SK-N-SH treated with all-trans-retinoic acid at 6 μM for 48 hours (cell line): ENCODE data around the gene KLF13.

ENCODE experiments used
- ATAC-seq: fragments of 200-7000 bp; cut with Tn5 transposase; 3 replicates; pipeline ENCODE4 v1.9.1; 2020; ENCODE audit warnings: mild to moderate bottlenecking, moderate library complexity
- ARNTL ChIP-seq: fragments of 450-650 bp; formaldehyde crosslinking; IDR thresholded peaks from 2 replicates; pipeline ENCODE4 v1.5.0; 2020; ENCODE audit warnings: low read depth, mild to moderate bottlenecking, moderate library complexity, borderline replicate concordance
- CREB5 ChIP-seq: fragments of 250-450 bp; sonication (Bioruptor Pico); IDR thresholded peaks from 2 replicates; pipeline ENCODE4 v1.5.1; 2020; ENCODE audit warnings: low read depth, mild to moderate bottlenecking, moderate library complexity
- CSDC2 ChIP-seq: fragments of 250-450 bp; sonication (Bioruptor Pico); IDR thresholded peaks from 2 replicates; pipeline ENCODE4 v1.5.0; 2020; ENCODE audit warnings: mild to moderate bottlenecking, moderate library complexity
- CSRNP3 ChIP-seq: fragments of 250-450 bp; sonication (Bioruptor Pico); IDR thresholded peaks from 2 replicates; pipeline ENCODE4 v1.5.1; 2021; ENCODE audit warnings: mild to moderate bottlenecking, moderate library complexity
- GLIS3 ChIP-seq: fragments of 250-450 bp; sonication (Bioruptor Pico); IDR thresholded peaks from 2 replicates; pipeline ENCODE4 v1.5.0; 2020; ENCODE audit warnings: mild to moderate bottlenecking, moderate library complexity
- ISL1 ChIP-seq: fragments of 250-450 bp; sonication (Bioruptor Pico); IDR thresholded peaks from 2 replicates; pipeline ENCODE4 v2.1.2; 2022; ENCODE audit warnings: mild to moderate bottlenecking, moderate library complexity
- OSR1 ChIP-seq: fragments of 250-450 bp; sonication (Bioruptor Pico); IDR thresholded peaks from 2 replicates; pipeline ENCODE4 v1.8.0; 2022; ENCODE audit warnings: moderate library complexity, mild to moderate bottlenecking, inconsistent platforms
- PATZ1 ChIP-seq: fragments of 250-450 bp; sonication (Bioruptor Pico); IDR thresholded peaks from 2 replicates; pipeline ENCODE4 v1.8.0; 2020; ENCODE audit warnings: mild to moderate bottlenecking, moderate library complexity, borderline replicate concordance
- POU6F1 ChIP-seq: fragments of 250-450 bp; sonication (Bioruptor Pico); IDR thresholded peaks from 2 replicates; pipeline ENCODE4 v1.8.0; 2021; ENCODE audit warnings: low read depth, mild to moderate bottlenecking, moderate library complexity, borderline replicate concordance
- PPARA ChIP-seq: fragments of 250-450 bp; sonication (Bioruptor Pico); IDR thresholded peaks from 2 replicates; pipeline ENCODE4 v1.5.0; 2020; ENCODE audit warnings: mild to moderate bottlenecking, borderline replicate concordance
- RARB ChIP-seq: fragments of 250-450 bp; sonication (Bioruptor Pico); IDR thresholded peaks from 2 replicates; pipeline ENCODE4 v1.8.0; 2021; ENCODE audit warnings: mild to moderate bottlenecking, moderate library complexity
- SNAI2 ChIP-seq: fragments of 250-450 bp; sonication (Bioruptor Pico); IDR thresholded peaks from 2 replicates; pipeline ENCODE4 v1.5.0; 2020; ENCODE audit warnings: mild to moderate bottlenecking, moderate library complexity
- TCF4 ChIP-seq: fragments of 250-450 bp; sonication (Bioruptor Pico); IDR thresholded peaks from 2 replicates; pipeline ENCODE4 v1.8.0; 2021; ENCODE audit warnings: mild to moderate bottlenecking, moderate library complexity, borderline replicate concordance
- TOX ChIP-seq: fragments of 250-450 bp; sonication (Bioruptor Pico); IDR thresholded peaks from 2 replicates; pipeline ENCODE4 v1.8.0; 2021; ENCODE audit warnings: mild to moderate bottlenecking, moderate library complexity, borderline replicate concordance
- TSHZ2 ChIP-seq: fragments of 250-450 bp; sonication (Bioruptor Pico); IDR thresholded peaks from 2 replicates; pipeline ENCODE4 v1.5.0; 2020; ENCODE audit warnings: mild to moderate bottlenecking, moderate library complexity
- ZC3H10 ChIP-seq: fragments of 250-450 bp; sonication (Bioruptor Pico); IDR thresholded peaks from 2 replicates; pipeline ENCODE4 v1.5.1; 2021; ENCODE audit warnings: mild to moderate bottlenecking, moderate library complexity
- ZFP3 ChIP-seq: fragments of 250-450 bp; sonication (Bioruptor Pico); IDR thresholded peaks from 2 replicates; pipeline ENCODE4 v1.5.0; 2020; ENCODE audit warnings: mild to moderate bottlenecking, moderate library complexity
- ZFP30 ChIP-seq: fragments of 450-650 bp; formaldehyde crosslinking; IDR thresholded peaks from 2 replicates; pipeline ENCODE4 v1.5.0; 2022; ENCODE audit warnings: mild to moderate bottlenecking, moderate library complexity
- ZNF565 ChIP-seq: fragments of 450-650 bp; formaldehyde crosslinking; conservative IDR thresholded peaks from 2 replicates; pipeline ENCODE4 v1.5.0; 2020; ENCODE audit warnings: low read depth, mild to moderate bottlenecking, moderate library complexity
- ZNF70 ChIP-seq: fragments of 450-650 bp; formaldehyde crosslinking; IDR thresholded peaks from 2 replicates; pipeline ENCODE4 v1.5.0; 2020; ENCODE audit warnings: mild to moderate bottlenecking, moderate library complexity
- ZNF8 ChIP-seq: fragments of 450-650 bp; formaldehyde crosslinking; IDR thresholded peaks from 2 replicates; pipeline ENCODE4 v1.5.0; 2020; ENCODE audit warnings: mild to moderate bottlenecking, moderate library complexity

Gene KLF13

GRCh38 chr15:31330111-31330785 is 3.6 kb downstream of the KLF13 start:
- no peak for TF ChIP-seq POU6F1
- no peak for TF ChIP-seq TSHZ2 (CRISPR knock-in tag)
- TF ChIP-seq ZNF70 (CRISPR knock-in tag), result no peak
- no peak for TF ChIP-seq TCF4
- TF ChIP-seq SNAI2 (CRISPR knock-in tag), result no peak
- no peak for TF ChIP-seq RARB
- no peak for TF ChIP-seq ARNTL (CRISPR knock-in tag)
- no peak for TF ChIP-seq ZNF565 (CRISPR knock-in tag)
- no peak for TF ChIP-seq CSDC2
- TF ChIP-seq ISL1 (CRISPR knock-in tag), result no peak
- TF ChIP-seq PPARA (CRISPR knock-in tag), result no peak
- no peak for TF ChIP-seq PATZ1
- no peak for TF ChIP-seq ZFP30 (CRISPR knock-in tag)
- no peak for TF ChIP-seq ZFP3
- TF ChIP-seq ZC3H10 (CRISPR knock-in tag), result no peak
- TF ChIP-seq CSRNP3 (CRISPR knock-in tag), result no peak
- no peak for TF ChIP-seq OSR1 (CRISPR knock-in tag)
- TF ChIP-seq GLIS3 (CRISPR knock-in tag), result no peak

GRCh38 chr15:31330836-31331235 is 4.2 kb downstream of the KLF13 start:
- ATAC-seq, result no peak
- no peak for TF ChIP-seq TOX (CRISPR knock-in tag)
- TF ChIP-seq OSR1 (CRISPR knock-in tag), result no peak
- TF ChIP-seq PATZ1, result no peak
- TF ChIP-seq CREB5 (CRISPR knock-in tag), result no peak
- no peak for TF ChIP-seq TCF4
- TF ChIP-seq RARB, result no peak
- no peak for TF ChIP-seq ZNF70 (CRISPR knock-in tag)
- no peak for TF ChIP-seq POU6F1
- TF ChIP-seq ZNF8 (CRISPR knock-in tag), result no peak
- TF ChIP-seq ARNTL (CRISPR knock-in tag), result no peak
- no peak for TF ChIP-seq PPARA (CRISPR knock-in tag)
- no peak for TF ChIP-seq ZFP3
- no peak for TF ChIP-seq ZFP30 (CRISPR knock-in tag)
- TF ChIP-seq ISL1 (CRISPR knock-in tag), result no peak
- no peak for TF ChIP-seq GLIS3 (CRISPR knock-in tag)
- TF ChIP-seq CSRNP3 (CRISPR knock-in tag), result no peak

More at GRCh38 chr15:31330111-31330785, 3.6 kb downstream of the KLF13 start:
- ATAC-seq, result no peak
